Neutrophil (primary cell): ENCODE data around the gene LHFPL5.
A peak's percentile ranks its signal among the peaks of the same experiment; 100 is the strongest.

Source experiments
- H3K27ac ChIP-seq: fragments of 200-600 bp; sonication (generic); 2 replicates; pipeline ENCODE4 v1.5.1; 2016; ENCODE audit warnings: mild to moderate bottlenecking, moderate library complexity
- H3K27me3 ChIP-seq: fragments of 200-600 bp; sonication (generic); 2 replicates; pipeline ENCODE4 v1.6.0; 2016; ENCODE audit warnings: mild to moderate bottlenecking
- H3K36me3 ChIP-seq: fragments of 200-600 bp; sonication (generic); 2 replicates; pipeline ENCODE4 v1.5.1; 2017
- H3K4me1 ChIP-seq, 2 experiments: fragments of 200-600 bp in 1 of 2; sonication (generic) in 1 of 2; 1 replicate in 1 of 2; 2 replicates in 1 of 2; pipeline versions ENCODE4 v1.5.1 to v1.6.1; 2013 to 2016; ENCODE audit warnings: low read depth in 1 of 2, low read length in 1 of 2, mild to moderate bottlenecking in 1 of 2, moderate library complexity in 1 of 2; ENCODE audit not compliant: control insufficient read depth in 1 of 2, insufficient read depth in 1 of 2
- H3K4me3 ChIP-seq, 2 experiments: fragments of 200-600 bp in 1 of 2; sonication (generic) in 1 of 2; 1 replicate in 1 of 2; 2 replicates in 1 of 2; pipeline ENCODE4 v1.5.1; 2013 to 2016; ENCODE audit warnings: low read depth in 1 of 2, low read length in 1 of 2, mild to moderate bottlenecking in 1 of 2, moderate library complexity in 1 of 2
- H3K9me3 ChIP-seq: fragments of 200-600 bp; sonication (generic); 2 replicates; pipeline ENCODE4 v1.5.1; 2016
- CTCF ChIP-seq: fragments of 200-600 bp; sonication (generic); IDR thresholded peaks from 2 replicates; pipeline ENCODE4 v1.5.1; 2016; ENCODE audit warnings: antibody characterized with exemption

The LHFPL5 gene

GRCh38 chr6:35808688-35809087 lies 3.5 kb downstream of the LHFPL5 start:
- no peaks in the 10 kb centered on the region for H3K36me3 ChIP-seq
- H3K4me3 ChIP-seq, result no peak overlapping the region
- H3K27ac ChIP-seq, result no peak overlapping the region
- H3K9me3 ChIP-seq, result no peaks in the 10 kb centered on the region
- H3K27me3 ChIP-seq, result peaks cover 8% of the 10 kb centered on the region
- H3K4me1 ChIP-seq, result peaks cover 20 to 24% of the 10 kb centered on the region in 2 experiments
- no peak for TF ChIP-seq CTCF

GRCh38 chr6:35809809-35810208 lies 4.7 kb downstream of the LHFPL5 start:
- H3K36me3 ChIP-seq, result no peaks in the 10 kb centered on the region
- H3K9me3 ChIP-seq, result no peaks in the 10 kb centered on the region
- no peak overlapping the region for H3K27ac ChIP-seq
- no peak for TF ChIP-seq CTCF
- H3K4me1 ChIP-seq, result peaks cover 20 to 24% of the 10 kb centered on the region in 2 experiments
- H3K27me3 ChIP-seq, result peaks cover 8% of the 10 kb centered on the region
- no peak overlapping the region for H3K4me3 ChIP-seq

GRCh38 chr6:35810971-35811698 lies 6.0 kb downstream of the LHFPL5 start:
- H3K27me3 ChIP-seq, result peaks cover under 1% of the 10 kb centered on the region
- H3K9me3 ChIP-seq, result no peaks in the 10 kb centered on the region
- H3K36me3 ChIP-seq, result no peaks in the 10 kb centered on the region
- H3K4me1 ChIP-seq, result peaks cover 17 to 20% of the 10 kb centered on the region in 2 experiments
- TF ChIP-seq CTCF, result no peak
- H3K4me3 ChIP-seq, result no peak overlapping the region
- H3K27ac ChIP-seq, result peak overlapping the region; percentile 46

GRCh38 chr6:35811699-35811995 lies 6.5 kb downstream of the LHFPL5 start:
- Histone ChIP-seq H3K4me3 (no peak overlapping the region), H3K9me3 (no peaks in the 10 kb centered on the region), H3K36me3 (no peaks in the 10 kb centered on the region), H3K4me1 (peaks cover 17 to 20% of the 10 kb centered on the region in 2 experiments), H3K27ac (peak overlapping the region; percentile 46), H3K27me3 (no peaks in the 10 kb centered on the region)
- no peak for TF ChIP-seq CTCF

GRCh38 chr6:35817515-35817914 lies 12.4 kb downstream of the LHFPL5 start:
- Histone ChIP-seq H3K27ac (no peak overlapping the region), H3K9me3 (peaks cover 4% of the 10 kb centered on the region), H3K4me3 (no peak overlapping the region), H3K4me1 (no peaks in the 10 kb centered on the region), H3K27me3 (no peaks in the 10 kb centered on the region), H3K36me3 (no peaks in the 10 kb centered on the region)
- no peak for TF ChIP-seq CTCF

- no peak for TF ChIP-seq CTCF
- Histone ChIP-seq H3K27me3 (no peaks in the 10 kb centered on the region), H3K4me1 (no peaks in the 10 kb centered on the region), H3K36me3 (no peaks in the 10 kb centered on the region), H3K9me3 (no peaks in the 10 kb centered on the region), H3K27ac (no peak overlapping the region), H3K4me3 (no peak overlapping the region)
Measured at GRCh38 chr6:35823601-35824000, 18.4 kb downstream of the LHFPL5 start.
